Heart left ventricle (tissue), 13 donors: Measurements from ENCODE around the gene RPS25.

Experiments
- POLR2A ChIP-seq, 2 donors: fragments of 450-650 bp; IDR thresholded peaks; one replicate each; pipeline ENCODE4 v1.6.1; 2017; ENCODE audit warnings: antibody characterized with exemption in 2 of 2, mild to moderate bottlenecking in 2 of 2, moderate library complexity in 2 of 2
- TF ChIP-seq, protein P1 (sequence below), 12 donors: fragments of 200-600 bp; sonication (generic) in 4 of 12; IDR thresholded peaks; one replicate each; pipeline versions ENCODE4 v1.5.0 to v1.8.0; 2018 to 2022; ENCODE audit warnings: antibody characterized with exemption in 12 of 12, mild to moderate bottlenecking in 5 of 12
- donor health status: ischemic (EF 13 %, LVEDD 7.1; RV severe dilation, severe dysfunction).
- donor health status: DM: no; HTN: yes; CAD: no.
- donor health status: DM: no; HTN: no; CAD: no.
- donor health status: ischemic (EF 25% LVEDD 6.9; RV normal size, moderate dysfunction).
- donor health status: ischemic (EF 25% LVEDD 5.7; RV mildly dilated, moderate dysfunction).
- donor health status: ischemic (EF 35%, LVEDD 5.7; RV mildly dilated, moderate dysfunction).
- donor health status: nonischemic (EF 11% LVEDD 7.7; RV severe dilation, severe dysfunction).
- donor health status: DM: yes; HTN: yes; CAD: no.
- donor health status: PGD.
- donor health status: ischemic (EF 29% LVEDD 5.4; RV normal size, mild dysfunction).
- donor health status: nonischemic (EF 23%, LVEDD 6.1; RV moderate dilation, normal function).

DNA sequence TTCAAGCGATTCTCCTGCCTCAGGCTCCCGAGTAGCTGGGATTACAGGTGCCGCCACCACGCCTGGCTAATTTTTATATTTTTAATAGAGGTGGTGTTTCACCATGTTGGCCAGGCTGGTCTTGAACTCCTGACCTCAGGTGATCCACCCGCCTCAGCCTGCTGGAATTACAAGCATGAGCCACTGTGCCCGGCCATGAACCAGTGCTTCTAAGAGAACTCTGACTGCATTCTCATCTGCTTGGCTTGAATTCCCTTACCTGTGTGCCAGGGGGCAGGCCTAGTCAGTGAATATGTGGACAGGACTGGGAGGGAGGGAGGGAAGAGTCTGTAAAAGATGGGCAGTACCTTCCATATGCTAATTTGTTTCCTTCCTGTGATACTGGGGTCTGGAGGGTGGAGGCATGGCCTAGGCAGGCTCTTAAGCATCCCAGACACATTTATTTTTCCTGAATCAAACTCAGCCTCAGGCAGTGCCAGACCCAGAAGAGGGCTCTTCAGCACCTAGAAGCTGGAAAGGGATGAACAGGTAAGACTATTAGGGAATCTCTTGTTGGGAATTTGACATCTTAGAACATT is 6.6 kb downstream of the RPS25 start:
- TF ChIP-seq, protein P1, sequence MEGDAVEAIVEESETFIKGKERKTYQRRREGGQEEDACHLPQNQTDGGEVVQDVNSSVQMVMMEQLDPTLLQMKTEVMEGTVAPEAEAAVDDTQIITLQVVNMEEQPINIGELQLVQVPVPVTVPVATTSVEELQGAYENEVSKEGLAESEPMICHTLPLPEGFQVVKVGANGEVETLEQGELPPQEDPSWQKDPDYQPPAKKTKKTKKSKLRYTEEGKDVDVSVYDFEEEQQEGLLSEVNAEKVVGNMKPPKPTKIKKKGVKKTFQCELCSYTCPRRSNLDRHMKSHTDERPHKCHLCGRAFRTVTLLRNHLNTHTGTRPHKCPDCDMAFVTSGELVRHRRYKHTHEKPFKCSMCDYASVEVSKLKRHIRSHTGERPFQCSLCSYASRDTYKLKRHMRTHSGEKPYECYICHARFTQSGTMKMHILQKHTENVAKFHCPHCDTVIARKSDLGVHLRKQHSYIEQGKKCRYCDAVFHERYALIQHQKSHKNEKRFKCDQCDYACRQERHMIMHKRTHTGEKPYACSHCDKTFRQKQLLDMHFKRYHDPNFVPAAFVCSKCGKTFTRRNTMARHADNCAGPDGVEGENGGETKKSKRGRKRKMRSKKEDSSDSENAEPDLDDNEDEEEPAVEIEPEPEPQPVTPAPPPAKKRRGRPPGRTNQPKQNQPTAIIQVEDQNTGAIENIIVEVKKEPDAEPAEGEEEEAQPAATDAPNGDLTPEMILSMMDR (IDR thresholded peaks at IDR 0.05), result no peak
- no peak for TF ChIP-seq POLR2A (IDR thresholded peaks at IDR 0.05)
